ENCODE results near the gene FAM3A. TPM values are rescaled to one million over a fixed set of nuclear protein-coding genes. Genes with fewer than 3 reads are reported as not detected.

The FAM3A gene
- total and polyA plus RNA-seq, 9 of the 15 experiments (the other 6 are each of a cell fraction or from before 2014, with no cell fraction given): 0.75 to 70.6 (median 27.0) TPM

DNA sequence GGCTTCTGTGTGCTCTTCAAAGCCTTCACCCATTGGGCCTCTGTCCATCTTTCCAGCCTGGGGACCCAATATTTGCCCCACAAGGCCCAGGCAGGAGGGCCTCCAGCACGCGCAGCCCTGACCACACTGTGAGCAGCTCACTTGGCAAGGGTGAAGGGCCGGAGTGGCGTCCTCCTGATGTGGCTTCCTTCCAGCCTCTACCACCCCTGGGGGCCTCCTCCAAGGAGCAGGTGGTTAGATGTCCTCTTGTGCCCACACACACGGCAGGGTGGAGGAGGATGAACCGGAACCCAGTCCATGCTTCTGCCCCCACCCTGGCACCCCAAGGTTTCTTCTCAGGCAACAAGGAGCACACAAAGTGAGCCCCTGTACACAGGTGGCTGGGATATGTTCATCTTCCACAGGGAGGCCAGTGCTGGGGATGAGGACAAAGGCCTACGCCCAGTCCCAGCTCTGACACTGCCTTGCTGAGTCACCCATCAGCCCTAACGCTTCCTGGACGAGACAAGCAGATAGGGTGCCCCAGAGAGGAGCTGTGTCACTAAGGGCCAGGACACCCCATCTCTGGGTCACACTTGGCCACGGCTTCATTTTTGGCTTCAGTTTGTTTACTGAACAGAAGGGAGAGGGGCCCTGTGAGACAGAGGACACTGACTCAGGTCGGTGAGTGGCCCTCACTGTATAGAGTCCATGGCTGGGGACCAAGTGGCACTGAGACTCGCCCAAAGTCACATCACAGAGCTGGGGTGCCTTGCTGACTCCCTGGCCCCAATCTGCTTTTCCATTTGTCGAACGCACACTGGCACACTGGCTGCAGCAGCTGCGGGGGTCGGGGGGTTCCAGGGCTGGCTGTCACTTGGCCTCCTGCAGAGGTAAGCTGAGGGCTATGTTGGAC is 31.5 kb downstream of the FAM3A start (continued):
- TF ChIP-seq, protein P1, sequence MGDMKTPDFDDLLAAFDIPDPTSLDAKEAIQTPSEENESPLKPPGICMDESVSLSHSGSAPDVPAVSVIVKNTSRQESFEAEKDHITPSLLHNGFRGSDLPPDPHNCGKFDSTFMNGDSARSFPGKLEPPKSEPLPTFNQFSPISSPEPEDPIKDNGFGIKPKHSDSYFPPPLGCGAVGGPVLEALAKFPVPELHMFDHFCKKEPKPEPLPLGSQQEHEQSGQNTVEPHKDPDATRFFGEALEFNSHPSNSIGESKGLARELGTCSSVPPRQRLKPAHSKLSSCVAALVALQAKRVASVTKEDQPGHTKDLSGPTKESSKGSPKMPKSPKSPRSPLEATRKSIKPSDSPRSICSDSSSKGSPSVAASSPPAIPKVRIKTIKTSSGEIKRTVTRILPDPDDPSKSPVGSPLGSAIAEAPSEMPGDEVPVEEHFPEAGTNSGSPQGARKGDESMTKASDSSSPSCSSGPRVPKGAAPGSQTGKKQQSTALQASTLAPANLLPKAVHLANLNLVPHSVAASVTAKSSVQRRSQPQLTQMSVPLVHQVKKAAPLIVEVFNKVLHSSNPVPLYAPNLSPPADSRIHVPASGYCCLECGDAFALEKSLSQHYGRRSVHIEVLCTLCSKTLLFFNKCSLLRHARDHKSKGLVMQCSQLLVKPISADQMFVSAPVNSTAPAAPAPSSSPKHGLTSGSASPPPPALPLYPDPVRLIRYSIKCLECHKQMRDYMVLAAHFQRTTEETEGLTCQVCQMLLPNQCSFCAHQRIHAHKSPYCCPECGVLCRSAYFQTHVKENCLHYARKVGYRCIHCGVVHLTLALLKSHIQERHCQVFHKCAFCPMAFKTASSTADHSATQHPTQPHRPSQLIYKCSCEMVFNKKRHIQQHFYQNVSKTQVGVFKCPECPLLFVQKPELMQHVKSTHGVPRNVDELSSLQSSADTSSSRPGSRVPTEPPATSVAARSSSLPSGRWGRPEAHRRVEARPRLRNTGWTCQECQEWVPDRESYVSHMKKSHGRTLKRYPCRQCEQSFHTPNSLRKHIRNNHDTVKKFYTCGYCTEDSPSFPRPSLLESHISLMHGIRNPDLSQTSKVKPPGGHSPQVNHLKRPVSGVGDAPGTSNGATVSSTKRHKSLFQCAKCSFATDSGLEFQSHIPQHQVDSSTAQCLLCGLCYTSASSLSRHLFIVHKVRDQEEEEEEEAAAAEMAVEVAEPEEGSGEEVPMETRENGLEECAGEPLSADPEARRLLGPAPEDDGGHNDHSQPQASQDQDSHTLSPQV (IDR thresholded peaks at IDR 0.05): peak; percentile 94
- TF ChIP-seq SMARCC2 (IDR thresholded peaks at IDR 0.05; ENCODE audit: low read depth) (peak; percentile 44; the same call in 1 of the 2 replicates), TARDBP (IDR thresholded peaks at IDR 0.05) (peak; percentile 55; the same call in 1 of the 2 replicates), ZC3H8 (IDR thresholded peaks at IDR 0.05) (no peak), TAF9B (IDR thresholded peaks at IDR 0.05; ENCODE audit: partially characterized antibody) (peak; percentile 32), HNRNPLL (IDR thresholded peaks at IDR 0.05; ENCODE audit: low read depth, low read length, poor library complexity, severe bottlenecking) (no peak), SMARCE1 (IDR thresholded peaks at IDR 0.05) (0 out of 2 replicates have a peak, but pooled peaks have one; percentile 44), EP300 (IDR thresholded peaks at IDR 0.05; ENCODE audit: low read length) (peak; percentile 79), SRF (CRISPR knock-in tag; IDR thresholded peaks at IDR 0.05) (peak in 1 of 2 experiments; percentile 80; a peak in 1 of 4 replicates), SUPT5H (IDR thresholded peaks at IDR 0.05) (peak; percentile 66), KDM5B (IDR thresholded peaks at IDR 0.05; ENCODE audit: insufficient replicate concordance, low read depth, low read length) (no peak), NR2C2 (CRISPR knock-in tag; IDR thresholded peaks at IDR 0.05) (no peak), NR2C2 (tag; IDR thresholded peaks at IDR 0.05) (peak; percentile 66), ZNF232 (CRISPR knock-in tag; IDR thresholded peaks at IDR 0.05) (no peak), KAT7 (CRISPR knock-in tag; IDR thresholded peaks at IDR 0.05; ENCODE audit: borderline replicate concordance) (peak; percentile 27; the same call in 1 of the 2 replicates), TBP (optimal IDR thresholded peaks at IDR 0.05; ENCODE audit: low read depth, low read length) (peak; percentile 68), NFE2L1 (tag; IDR thresholded peaks at IDR 0.05; ENCODE audit: borderline replicate concordance, low read depth) (peak; percentile 54; the same call in 1 of the 2 replicates), STAT5A (IDR thresholded peaks at IDR 0.05; ENCODE audit: borderline replicate concordance, low read length) (no peak)
- TF ChIP-seq, protein P2, sequence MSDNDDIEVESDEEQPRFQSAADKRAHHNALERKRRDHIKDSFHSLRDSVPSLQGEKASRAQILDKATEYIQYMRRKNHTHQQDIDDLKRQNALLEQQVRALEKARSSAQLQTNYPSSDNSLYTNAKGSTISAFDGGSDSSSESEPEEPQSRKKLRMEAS (CRISPR knock-in tag; IDR thresholded peaks at IDR 0.05): peak; percentile 59
- TF ChIP-seq, protein P3, sequence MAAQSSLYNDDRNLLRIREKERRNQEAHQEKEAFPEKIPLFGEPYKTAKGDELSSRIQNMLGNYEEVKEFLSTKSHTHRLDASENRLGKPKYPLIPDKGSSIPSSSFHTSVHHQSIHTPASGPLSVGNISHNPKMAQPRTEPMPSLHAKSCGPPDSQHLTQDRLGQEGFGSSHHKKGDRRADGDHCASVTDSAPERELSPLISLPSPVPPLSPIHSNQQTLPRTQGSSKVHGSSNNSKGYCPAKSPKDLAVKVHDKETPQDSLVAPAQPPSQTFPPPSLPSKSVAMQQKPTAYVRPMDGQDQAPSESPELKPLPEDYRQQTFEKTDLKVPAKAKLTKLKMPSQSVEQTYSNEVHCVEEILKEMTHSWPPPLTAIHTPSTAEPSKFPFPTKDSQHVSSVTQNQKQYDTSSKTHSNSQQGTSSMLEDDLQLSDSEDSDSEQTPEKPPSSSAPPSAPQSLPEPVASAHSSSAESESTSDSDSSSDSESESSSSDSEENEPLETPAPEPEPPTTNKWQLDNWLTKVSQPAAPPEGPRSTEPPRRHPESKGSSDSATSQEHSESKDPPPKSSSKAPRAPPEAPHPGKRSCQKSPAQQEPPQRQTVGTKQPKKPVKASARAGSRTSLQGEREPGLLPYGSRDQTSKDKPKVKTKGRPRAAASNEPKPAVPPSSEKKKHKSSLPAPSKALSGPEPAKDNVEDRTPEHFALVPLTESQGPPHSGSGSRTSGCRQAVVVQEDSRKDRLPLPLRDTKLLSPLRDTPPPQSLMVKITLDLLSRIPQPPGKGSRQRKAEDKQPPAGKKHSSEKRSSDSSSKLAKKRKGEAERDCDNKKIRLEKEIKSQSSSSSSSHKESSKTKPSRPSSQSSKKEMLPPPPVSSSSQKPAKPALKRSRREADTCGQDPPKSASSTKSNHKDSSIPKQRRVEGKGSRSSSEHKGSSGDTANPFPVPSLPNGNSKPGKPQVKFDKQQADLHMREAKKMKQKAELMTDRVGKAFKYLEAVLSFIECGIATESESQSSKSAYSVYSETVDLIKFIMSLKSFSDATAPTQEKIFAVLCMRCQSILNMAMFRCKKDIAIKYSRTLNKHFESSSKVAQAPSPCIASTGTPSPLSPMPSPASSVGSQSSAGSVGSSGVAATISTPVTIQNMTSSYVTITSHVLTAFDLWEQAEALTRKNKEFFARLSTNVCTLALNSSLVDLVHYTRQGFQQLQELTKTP (IDR thresholded peaks at IDR 0.05; ENCODE audit: low read depth in 1 of 2, partially characterized antibody in 2 of 2): no peak
